Mesenteric fat pad (tissue), 1 donor: ENCODE results near the gene FOXB2. TPM values are rescaled to one million over a fixed set of nuclear protein-coding genes. Genes with fewer than 3 reads are reported as not detected.

ENCODE experiments used
- DNase-seq: peaks from one replicate; pipeline ENCODE4 v3.0.0-alpha.2; 2020; ENCODE audit warnings: low spot score
- total RNA-seq: library from RNA; stranded (reverse); fragmentation: NEBNext Ultra II Directional; extraction: Animal tissue kit (Norgen Biotek cat#: 25700); gene quantifications from one replicate; pipeline ENCODE4 v1.2.1, GENCODE V29; 2021
- donor health status: DM: yes; HTN: yes; CAD: no.

FOXB2 gene
- total RNA-seq, 1 donor from 2014 or later = not detected

- DNase-seq = no peak
These were observed 44.3 kb downstream of the FOXB2 start for GRCh38 chr9:77063645-77064285.

DNA sequence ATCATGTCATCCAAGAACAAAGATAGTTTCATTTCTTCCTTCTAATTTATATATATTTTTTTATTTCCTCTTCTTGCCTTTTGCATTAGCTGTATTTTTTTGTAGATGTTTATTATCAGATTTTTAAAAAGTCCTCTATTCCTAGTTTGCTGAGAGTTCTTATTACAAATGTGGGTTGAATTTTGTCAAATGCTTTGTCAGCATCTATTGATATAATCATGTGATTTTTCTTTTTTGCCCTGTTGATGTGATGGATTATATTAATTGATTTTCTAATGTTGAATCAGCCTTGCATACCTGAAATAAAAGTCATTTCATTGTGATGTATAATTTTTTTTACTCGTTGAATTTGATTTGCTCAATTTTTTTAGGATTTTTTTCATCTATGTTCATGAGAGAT, 46.9 kb downstream of the FOXB2 start:
- DNase-seq = no peak

Other genes starting within 250 kb of the FOXB2 start
- gene PRUNE2, start 113.5 kb upstream of the FOXB2 start, total RNA-seq = 13.9 TPM
- gene VPS13A, start 157.9 kb downstream of the FOXB2 start, total RNA-seq = 26.8 TPM